ENCODE results near the gene NR5A2. TPM values are rescaled to one million over a fixed set of nuclear protein-coding genes. Genes with fewer than 3 reads are reported as not detected.

The NR5A2 gene
- total RNA-seq, 1 experiment from 2014 or later: 22.3 TPM

- Mint-ChIP-seq H3K9me3 (no peaks in the 10 kb centered on the region), H3K27me3 (ENCODE audit: low read depth) (peaks cover 13% of the 10 kb centered on the region), H3K4me1 (peaks cover 32% of the 10 kb centered on the region), H3K36me3 (no peaks in the 10 kb centered on the region), H3K4me3 (no peak overlapping the region), H3K27ac (no peak overlapping the region)
- ChIA-PET CTCF (interaction anchor here (0.6 to 1.2 kb wide), 2 partner anchors 36 to 346 kb away, joined by 3 read pairs; no protein-coding TSS in a partner anchor), POLR2A (interaction anchor here (1.0 kb wide), 1 partner anchor 13 kb away, joined by 4 read pairs; no protein-coding TSS in a partner anchor)
- TF ChIP-seq ZNF263 (CRISPR knock-in tag; IDR thresholded peaks at IDR 0.05; ENCODE audit: low read depth): no peak
- no peak for TF ChIP-seq KAT7 (CRISPR knock-in tag; IDR thresholded peaks at IDR 0.05; ENCODE audit: borderline replicate concordance)
- TF ChIP-seq MLX (CRISPR knock-in tag; IDR thresholded peaks at IDR 0.05): no peak
- TF ChIP-seq ATF6 (CRISPR knock-in tag; IDR thresholded peaks at IDR 0.05): no peak
- TF ChIP-seq ZNF317 (CRISPR knock-in tag; IDR thresholded peaks at IDR 0.05; ENCODE audit: borderline replicate concordance, low read depth): no peak
- TF ChIP-seq FOXJ3 (CRISPR knock-in tag; IDR thresholded peaks at IDR 0.05; ENCODE audit: borderline replicate concordance): no peak
- TF ChIP-seq NFATC4 (CRISPR knock-in tag; IDR thresholded peaks at IDR 0.05): no peak
- no peak for TF ChIP-seq NR2C2 (CRISPR knock-in tag; IDR thresholded peaks at IDR 0.05)
- TF ChIP-seq ZNF416 (CRISPR knock-in tag; IDR thresholded peaks at IDR 0.05): no peak
- TF ChIP-seq AFF4 (CRISPR knock-in tag; IDR thresholded peaks at IDR 0.05; ENCODE audit: borderline replicate concordance): no peak
- no peak for TF ChIP-seq ZNF281 (CRISPR knock-in tag; IDR thresholded peaks at IDR 0.05)
- TF ChIP-seq IRF1 (CRISPR knock-in tag; IDR thresholded peaks at IDR 0.05): no peak
- TF ChIP-seq ZNF232 (CRISPR knock-in tag; IDR thresholded peaks at IDR 0.05): no peak
- TF ChIP-seq ATF3 (CRISPR knock-in tag; conservative IDR thresholded peaks at IDR 0.05): no peak
- TF ChIP-seq EMX1 (CRISPR knock-in tag; IDR thresholded peaks at IDR 0.05): no peak
- no peak for TF ChIP-seq ZNF396 (CRISPR knock-in tag; IDR thresholded peaks at IDR 0.05; ENCODE audit: borderline replicate concordance)
- peak; percentile 2 for ATAC-seq
- peak; percentile 49 for DNase-seq (ENCODE audit: low spot score)
These were observed 7.4 kb downstream of the NR5A2 start for GRCh38 chr1:200034761-200035396.
